Measurements from ENCODE around the gene LPP. TPM values are rescaled to one million over a fixed set of nuclear protein-coding genes. Genes with fewer than 3 reads are reported as not detected.

The LPP gene
- total and polyA plus RNA-seq, 9 of the 15 experiments (the other 6 are each of a cell fraction or from before 2014, with no cell fraction given), result 0.07 to 0.18 TPM; not detected in 7

DNA sequence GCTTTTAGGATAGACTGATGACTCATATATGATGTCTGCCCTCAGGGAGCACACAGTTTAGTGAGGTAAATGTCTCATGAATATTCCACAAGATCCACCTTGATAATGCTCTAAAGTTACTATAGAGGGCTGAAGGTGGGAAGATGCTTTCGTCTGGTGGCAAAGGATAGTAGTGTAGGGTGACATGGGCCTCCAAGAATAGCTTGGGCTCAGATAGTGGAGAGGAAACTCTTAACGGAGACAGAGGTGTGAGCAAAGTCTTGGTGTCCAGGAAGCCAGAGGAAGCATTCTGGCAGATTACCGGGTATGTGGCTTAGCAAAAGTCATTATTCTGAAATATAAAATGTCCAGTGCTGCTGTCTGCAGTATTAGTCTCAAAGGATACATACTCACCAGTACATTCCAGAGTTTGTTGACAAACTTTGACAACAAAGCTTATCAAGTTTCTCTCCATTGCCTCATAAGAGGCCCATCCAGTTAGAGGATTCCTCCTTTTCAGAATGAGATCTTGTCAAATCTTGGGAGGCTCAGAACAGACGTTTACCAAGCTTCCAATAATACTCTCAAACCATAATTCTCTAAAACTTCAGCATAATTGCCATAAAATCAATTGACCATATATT is 316.7 kb downstream of the LPP start:
- Histone ChIP-seq H3K4me2 (ENCODE audit: insufficient read depth, low read length) (no peak overlapping the region), H3K27ac (ENCODE audit: extremely low read depth, low read depth, low read length) (no peak overlapping the region), H3K4me3 (no peak overlapping the region), H2AFZ (ENCODE audit: low read depth, low read length) (no peak overlapping the region), H3K36me3 (ENCODE audit: control insufficient read depth, insufficient read depth, low read length) (no peaks in the 10 kb centered on the region), H3K4me1 (replicated peaks in 1 of 2; ENCODE audit: control insufficient read depth in 2 of 2, insufficient read depth in 2 of 2, low read length in 2 of 2) (no peaks in the 10 kb centered on the region), H3K9ac (ENCODE audit: insufficient read depth in 1 of 2, low read depth in 2 of 2, low read length in 2 of 2) (no peak overlapping the region), H4K20me1 (replicated peaks; ENCODE audit: control insufficient read depth, insufficient read depth, low read length) (no peaks in the 10 kb centered on the region), H3K9me3 (replicated peaks; ENCODE audit: control insufficient read depth, insufficient read depth, low read depth, low read length) (no peaks in the 10 kb centered on the region), H3K79me2 (ENCODE audit: control insufficient read depth, insufficient read depth, low read length) (no peaks in the 10 kb centered on the region), H3K27me3 (ENCODE audit: control insufficient read depth in 2 of 2, insufficient read depth in 2 of 2, low read length in 2 of 2) (no peaks in the 10 kb centered on the region), H3K9me1 (ENCODE audit: control insufficient read depth, insufficient read depth, low read length) (no peaks in the 10 kb centered on the region)
- WGBS (ENCODE audit: insufficient coverage, low coverage, missing lambda C conversion rate), result 0% methylated on average over 4 of the region's 4 CpGs
- intact Hi-C loops (cut with micrococcal nuclease) (no loop called here), in situ Hi-C loops (cut with MboI) (no loop called here)
- no peak for TF ChIP-seq HIVEP1 (CRISPR knock-in tag; IDR thresholded peaks at IDR 0.05)
- TF ChIP-seq, protein P1, sequence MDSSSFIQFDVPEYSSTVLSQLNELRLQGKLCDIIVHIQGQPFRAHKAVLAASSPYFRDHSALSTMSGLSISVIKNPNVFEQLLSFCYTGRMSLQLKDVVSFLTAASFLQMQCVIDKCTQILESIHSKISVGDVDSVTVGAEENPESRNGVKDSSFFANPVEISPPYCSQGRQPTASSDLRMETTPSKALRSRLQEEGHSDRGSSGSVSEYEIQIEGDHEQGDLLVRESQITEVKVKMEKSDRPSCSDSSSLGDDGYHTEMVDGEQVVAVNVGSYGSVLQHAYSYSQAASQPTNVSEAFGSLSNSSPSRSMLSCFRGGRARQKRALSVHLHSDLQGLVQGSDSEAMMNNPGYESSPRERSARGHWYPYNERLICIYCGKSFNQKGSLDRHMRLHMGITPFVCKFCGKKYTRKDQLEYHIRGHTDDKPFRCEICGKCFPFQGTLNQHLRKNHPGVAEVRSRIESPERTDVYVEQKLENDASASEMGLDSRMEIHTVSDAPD (CRISPR knock-in tag; IDR thresholded peaks at IDR 0.05), result no peak
- TF ChIP-seq KAT8 (IDR thresholded peaks at IDR 0.05; ENCODE audit: low read depth), result no peak
- TF ChIP-seq GTF2A2 (tag; IDR thresholded peaks at IDR 0.05), result no peak
- TF ChIP-seq E4F1 (CRISPR knock-in tag; IDR thresholded peaks at IDR 0.05; ENCODE audit: borderline replicate concordance), result no peak
- ATAC-seq, result no peak
- ChIA-PET POLR2A (no interaction called here), CTCF (ENCODE audit: low intra/inter-chr PET ratio) (no interaction called here)
- no TSS peak for BruUV-seq (replicated peaks)
- no peak for DNase-seq (ENCODE audit: extremely low read depth in 1 of 4, low spot score in 3 of 4)
- no peak for FAIRE-seq

Measured in K562 (cell line).